A673 (cell line): Measurements from ENCODE around the gene ADH1A.

ENCODE experiments used
- EZH2 ChIP-seq: fragments of 200-600 bp; sonication (generic); IDR thresholded peaks from 2 replicates; pipeline ENCODE4 v1.6.1; 2017; ENCODE audit warnings: borderline replicate concordance, low read depth, mild to moderate bottlenecking, mixed read lengths, antibody characterized with exemption, low read length; ENCODE audit not compliant: poor library complexity, severe bottlenecking
- TF ChIP-seq, protein P1 (sequence below): fragments of 300-800, 200-600 bp; sonication (generic); conservative IDR thresholded peaks from 2 replicates; pipeline ENCODE4 v1.5.1; 2017; ENCODE audit warnings: low read depth, mild to moderate bottlenecking, antibody characterized with exemption, low read length, moderate library complexity, mixed read lengths

- TF ChIP-seq, protein P1, sequence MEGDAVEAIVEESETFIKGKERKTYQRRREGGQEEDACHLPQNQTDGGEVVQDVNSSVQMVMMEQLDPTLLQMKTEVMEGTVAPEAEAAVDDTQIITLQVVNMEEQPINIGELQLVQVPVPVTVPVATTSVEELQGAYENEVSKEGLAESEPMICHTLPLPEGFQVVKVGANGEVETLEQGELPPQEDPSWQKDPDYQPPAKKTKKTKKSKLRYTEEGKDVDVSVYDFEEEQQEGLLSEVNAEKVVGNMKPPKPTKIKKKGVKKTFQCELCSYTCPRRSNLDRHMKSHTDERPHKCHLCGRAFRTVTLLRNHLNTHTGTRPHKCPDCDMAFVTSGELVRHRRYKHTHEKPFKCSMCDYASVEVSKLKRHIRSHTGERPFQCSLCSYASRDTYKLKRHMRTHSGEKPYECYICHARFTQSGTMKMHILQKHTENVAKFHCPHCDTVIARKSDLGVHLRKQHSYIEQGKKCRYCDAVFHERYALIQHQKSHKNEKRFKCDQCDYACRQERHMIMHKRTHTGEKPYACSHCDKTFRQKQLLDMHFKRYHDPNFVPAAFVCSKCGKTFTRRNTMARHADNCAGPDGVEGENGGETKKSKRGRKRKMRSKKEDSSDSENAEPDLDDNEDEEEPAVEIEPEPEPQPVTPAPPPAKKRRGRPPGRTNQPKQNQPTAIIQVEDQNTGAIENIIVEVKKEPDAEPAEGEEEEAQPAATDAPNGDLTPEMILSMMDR = no peak
- no peak for TF ChIP-seq EZH2
Observed at GRCh38 chr4:99300934-99301333, 10.1 kb upstream of the ADH1A start.
